Hepatocyte (in vitro differentiated cells): ENCODE results near the gene GABRB2.

Experiments used
- EZH2 ChIP-seq: fragments of 200-600 bp; sonication (generic); IDR thresholded peaks from 2 replicates; pipeline ENCODE4 v1.6.1; 2016; ENCODE audit warnings: antibody characterized with exemption, mild to moderate bottlenecking, borderline replicate concordance
- TF ChIP-seq, protein P1 (sequence below): fragments of 200-600 bp; sonication (generic); IDR thresholded peaks from 2 replicates; pipeline ENCODE4 v1.5.1; 2016; ENCODE audit warnings: antibody characterized with exemption, mild to moderate bottlenecking; ENCODE audit not compliant: poor library complexity

DNA sequence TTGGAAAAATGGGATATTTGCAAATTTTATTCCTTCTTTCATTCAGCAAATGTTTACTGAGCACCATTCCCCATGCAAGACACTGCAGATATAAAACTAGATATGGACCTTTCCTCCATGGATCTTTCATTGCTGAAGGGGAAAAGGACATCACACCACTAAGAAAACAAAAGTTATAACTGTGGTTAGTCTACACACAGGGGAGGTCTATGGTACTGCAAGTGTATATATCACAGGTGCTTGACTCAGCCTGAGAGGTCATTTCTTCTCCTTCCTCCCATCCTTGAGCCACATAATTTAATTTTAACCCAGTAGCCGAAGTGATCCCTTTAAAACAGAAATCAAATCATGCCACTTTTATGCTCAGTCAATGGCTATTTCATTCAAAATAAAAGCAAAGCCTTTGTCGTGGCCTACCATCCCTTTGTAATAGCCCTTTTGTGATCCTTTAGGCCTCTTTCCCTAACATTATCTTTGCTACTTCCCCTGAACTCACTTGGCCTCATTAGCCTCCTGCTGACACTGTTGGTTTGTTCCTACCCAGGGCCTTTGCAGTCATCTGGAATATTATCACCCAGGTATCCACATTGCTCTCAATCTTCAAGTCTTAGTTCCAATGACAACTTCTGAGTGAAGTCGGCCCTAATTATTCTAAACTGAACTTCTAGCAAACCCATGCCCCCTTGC is 213.2 kb downstream of the GABRB2 start:
- TF ChIP-seq, protein P1, sequence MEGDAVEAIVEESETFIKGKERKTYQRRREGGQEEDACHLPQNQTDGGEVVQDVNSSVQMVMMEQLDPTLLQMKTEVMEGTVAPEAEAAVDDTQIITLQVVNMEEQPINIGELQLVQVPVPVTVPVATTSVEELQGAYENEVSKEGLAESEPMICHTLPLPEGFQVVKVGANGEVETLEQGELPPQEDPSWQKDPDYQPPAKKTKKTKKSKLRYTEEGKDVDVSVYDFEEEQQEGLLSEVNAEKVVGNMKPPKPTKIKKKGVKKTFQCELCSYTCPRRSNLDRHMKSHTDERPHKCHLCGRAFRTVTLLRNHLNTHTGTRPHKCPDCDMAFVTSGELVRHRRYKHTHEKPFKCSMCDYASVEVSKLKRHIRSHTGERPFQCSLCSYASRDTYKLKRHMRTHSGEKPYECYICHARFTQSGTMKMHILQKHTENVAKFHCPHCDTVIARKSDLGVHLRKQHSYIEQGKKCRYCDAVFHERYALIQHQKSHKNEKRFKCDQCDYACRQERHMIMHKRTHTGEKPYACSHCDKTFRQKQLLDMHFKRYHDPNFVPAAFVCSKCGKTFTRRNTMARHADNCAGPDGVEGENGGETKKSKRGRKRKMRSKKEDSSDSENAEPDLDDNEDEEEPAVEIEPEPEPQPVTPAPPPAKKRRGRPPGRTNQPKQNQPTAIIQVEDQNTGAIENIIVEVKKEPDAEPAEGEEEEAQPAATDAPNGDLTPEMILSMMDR: no peak
- no peak for TF ChIP-seq EZH2
